ENCODE measurements around the gene BICD1.
A peak's percentile ranks its signal among the peaks of the same experiment; 100 is the strongest.

Gene BICD1

GRCh38 chr12:32083489-32083888 lies 23.2 kb upstream of the BICD1 start:
- no peak for TF ChIP-seq CTCF (IDR thresholded peaks at IDR 0.05; ENCODE audit: extremely low read depth, insufficient read depth, missing control alignments)
- in situ Hi-C loops (cut with MboI; ENCODE audit: low pct_unique_long_range_greater_than_20kb, low sequenced_read_pairs, unreplicated experiment) = no loop called here

GRCh38 chr12:32084017-32084688 lies 22.5 kb upstream of the BICD1 start:
- no peak for TF ChIP-seq CTCF (IDR thresholded peaks at IDR 0.05; ENCODE audit: extremely low read depth, insufficient read depth, missing control alignments)
- no peak for DNase-seq (ENCODE audit: low spot score)
- in situ Hi-C loops (cut with MboI; ENCODE audit: low pct_unique_long_range_greater_than_20kb, low sequenced_read_pairs, unreplicated experiment) = no loop called here

More at GRCh38 chr12:32083489-32083888, 23.2 kb upstream of the BICD1 start:
- no peak for DNase-seq (ENCODE audit: low spot score)

GRCh38 chr12:32084753-32085152 lies 21.9 kb upstream of the BICD1 start:
- TF ChIP-seq CTCF (IDR thresholded peaks at IDR 0.05; ENCODE audit: extremely low read depth, insufficient read depth, missing control alignments) = no peak
- DNase-seq (ENCODE audit: low spot score) = no peak
- in situ Hi-C loops (cut with MboI; ENCODE audit: low pct_unique_long_range_greater_than_20kb, low sequenced_read_pairs, unreplicated experiment) = no loop called here

- peak; percentile 47 for DNase-seq (ENCODE audit: low spot score)
- in situ Hi-C loops (cut with MboI; ENCODE audit: low pct_unique_long_range_greater_than_20kb, low sequenced_read_pairs, unreplicated experiment) = no loop called here
- no peak for TF ChIP-seq CTCF (IDR thresholded peaks at IDR 0.05; ENCODE audit: extremely low read depth, insufficient read depth, missing control alignments)
Observed at GRCh38 chr12:32087306-32087705, 19.3 kb upstream of the BICD1 start.

GRCh38 chr12:32089156-32089555 lies 17.5 kb upstream of the BICD1 start:
- TF ChIP-seq CTCF (IDR thresholded peaks at IDR 0.05; ENCODE audit: extremely low read depth, insufficient read depth, missing control alignments) = no peak
- in situ Hi-C loops (cut with MboI; ENCODE audit: low pct_unique_long_range_greater_than_20kb, low sequenced_read_pairs, unreplicated experiment) = no loop called here
- DNase-seq (ENCODE audit: low spot score) = no peak

- DNase-seq (ENCODE audit: low spot score) = no peak
- TF ChIP-seq CTCF (IDR thresholded peaks at IDR 0.05; ENCODE audit: extremely low read depth, insufficient read depth, missing control alignments) = no peak
- in situ Hi-C loops (cut with MboI; ENCODE audit: low pct_unique_long_range_greater_than_20kb, low sequenced_read_pairs, unreplicated experiment) = no loop called here
Observed at GRCh38 chr12:32089586-32089985, 17.1 kb upstream of the BICD1 start.
